ENCODE measurements around the gene MDP1. TPM values are rescaled to one million over a fixed set of nuclear protein-coding genes. Genes with fewer than 3 reads are reported as not detected.

Gene MDP1
- total RNA-seq, 1 experiment from 2014 or later: 18.8 TPM

- no peaks in the 10 kb centered on the region for H4K20me1 ChIP-seq (ENCODE audit: control insufficient read depth, insufficient read depth, insufficient read length)
- H4K91ac ChIP-seq (ENCODE audit: insufficient read length, low read depth, low read length): no peak overlapping the region
- no peaks in the 10 kb centered on the region; the same call in 1 of the 2 replicates for H3K27me3 Mint-ChIP-seq (ENCODE audit: low read depth)
- H4K8ac ChIP-seq (replicated peaks; ENCODE audit: insufficient read length, low read depth, low read length): no peak overlapping the region
- no peak for TF ChIP-seq CTCF (conservative IDR thresholded peaks at IDR 0.05)
- no peak overlapping the region for H3K27ac ChIP-seq (ENCODE audit: insufficient read length, low read depth, low read length)
- no CpG with 5 or more reads among the region's 9 CpGs for WGBS (ENCODE audit: extremely low coverage, insufficient read length, low lambda C conversion rate)
- no peak overlapping the region for H4K5ac ChIP-seq (ENCODE audit: insufficient read length, low read depth, low read length)
- no peak overlapping the region for H3K14ac ChIP-seq (ENCODE audit: insufficient read depth, low read length)
- H3K27me3 ChIP-seq (ENCODE audit: insufficient read depth, low read length): no peaks in the 10 kb centered on the region
- no peaks in the 10 kb centered on the region; a peak in 1 of 4 replicates for H3K4me1 Mint-ChIP-seq
- H2BK12ac ChIP-seq (ENCODE audit: insufficient read length, low read depth, low read length): no peak overlapping the region
- no peaks in the 10 kb centered on the region for H3K9me3 ChIP-seq (ENCODE audit: control insufficient read depth, low read depth, low read length)
- no peak overlapping the region for H3K27ac Mint-ChIP-seq
- no peak overlapping the region for H2AFZ ChIP-seq (ENCODE audit: low read length)
- no peaks in the 10 kb centered on the region for H3K79me2 ChIP-seq (ENCODE audit: insufficient read depth, low read length)
- DNase-seq: no peak
- no peak overlapping the region for H2AK5ac ChIP-seq (ENCODE audit: insufficient read length, low read length)
- no peak overlapping the region for H3T11ph ChIP-seq (ENCODE audit: low read length)
- H3K9me3 Mint-ChIP-seq: no peaks in the 10 kb centered on the region
- H2BK5ac ChIP-seq (ENCODE audit: insufficient read length, low read length): no peak overlapping the region
- no peak overlapping the region for H3K4me2 ChIP-seq (ENCODE audit: insufficient read depth, insufficient read length, low read length)
- no peaks in the 10 kb centered on the region for H3K23me2 ChIP-seq (ENCODE audit: insufficient read length, low read depth, low read length, poor library complexity, severe bottlenecking)
- no peak overlapping the region for H2BK20ac ChIP-seq (ENCODE audit: low read depth, low read length, poor library complexity, severe bottlenecking)
- H3K18ac ChIP-seq (ENCODE audit: insufficient read length, low read depth, low read length): no peak overlapping the region
- H3K4ac ChIP-seq (ENCODE audit: low read depth, low read length): no peak overlapping the region
- no peak overlapping the region for H2BK120ac ChIP-seq (ENCODE audit: low read depth, low read length, poor library complexity, severe bottlenecking)
- no peak overlapping the region for H3K9ac ChIP-seq (ENCODE audit: extremely low read depth, insufficient read length, low read length)
- H3K79me1 ChIP-seq (ENCODE audit: insufficient read depth, low read depth, low read length, poor library complexity, severe bottlenecking): no peaks in the 10 kb centered on the region
- H3K4me3 Mint-ChIP-seq: no peak overlapping the region
- no peaks in the 10 kb centered on the region for H3K36me3 Mint-ChIP-seq (ENCODE audit: insufficient read depth in 1 of 3, low read depth in 3 of 3)
- H3K4me1 ChIP-seq (ENCODE audit: insufficient read depth, low read length): no peaks in the 10 kb centered on the region
- H3K23ac ChIP-seq (ENCODE audit: insufficient read length, low read depth, low read length): no peak overlapping the region
- H2BK15ac ChIP-seq (ENCODE audit: low read depth, low read length): no peak overlapping the region
- no peak overlapping the region for H3K56ac ChIP-seq (ENCODE audit: insufficient read length, low read depth, low read length)
Measured at GRCh38 chr14:24258119-24258518, 42.3 kb upstream of the MDP1 start.
